Astrocyte (in vitro differentiated cells and primary cell): ENCODE measurements around the gene WSCD1. TPM values are rescaled to one million over a fixed set of nuclear protein-coding genes. Genes with fewer than 3 reads are reported as not detected.

Source experiments
- DNase-seq: peaks from one replicate; pipeline ENCODE4 v3.0.0-alpha.2; 2010; ENCODE audit warnings: low read depth
- FAIRE-seq: peaks from 2 replicates; lab custom pipeline; 2011; peaks lifted over from hg19 to GRCh38; lab: Jason Lieb, UNC
- H2AFZ ChIP-seq: 2 replicates; pipeline ENCODE4 v1.6.0; 2012; ENCODE audit warnings: low read depth, low read length, inconsistent platforms
- H3K27ac ChIP-seq: 2 replicates; pipeline ENCODE4 v1.5.1; 2011; ENCODE audit warnings: low read depth, low read length, inconsistent platforms
- H3K27me3 ChIP-seq: 2 replicates; pipeline ENCODE4 v1.6.0; 2011; ENCODE audit warnings: low read length, inconsistent platforms; ENCODE audit not compliant: insufficient read depth
- H3K36me3 ChIP-seq: 2 replicates; pipeline ENCODE4 v1.5.1; 2011; ENCODE audit warnings: low read length, inconsistent platforms; ENCODE audit not compliant: insufficient read depth
- H3K4me1 ChIP-seq: 2 replicates; pipeline ENCODE4 v1.5.1; 2011; ENCODE audit warnings: low read length, inconsistent platforms; ENCODE audit not compliant: insufficient read depth
- H3K4me2 ChIP-seq: 2 replicates; pipeline ENCODE4 v1.6.0; 2012; ENCODE audit warnings: low read length, inconsistent platforms
- H3K4me3 ChIP-seq: 2 replicates; pipeline ENCODE4 v1.5.1; 2011; ENCODE audit warnings: low read depth, mild to moderate bottlenecking, low read length, inconsistent platforms; ENCODE audit not compliant: insufficient read depth
- H3K79me2 ChIP-seq: 2 replicates; pipeline ENCODE4 v1.6.0; 2012; ENCODE audit warnings: mild to moderate bottlenecking, low read length, inconsistent platforms; ENCODE audit not compliant: insufficient read depth
- H3K9ac ChIP-seq: 2 replicates; pipeline ENCODE4 v1.6.0; 2012; ENCODE audit warnings: mild to moderate bottlenecking, low read length, inconsistent platforms
- H3K9me3 ChIP-seq: 2 replicates; pipeline ENCODE4 v1.5.1; 2012; ENCODE audit warnings: low read depth, mild to moderate bottlenecking, low read length, inconsistent platforms; ENCODE audit not compliant: insufficient read depth
- H4K20me1 ChIP-seq: 2 replicates; pipeline ENCODE4 v1.6.0; 2012; ENCODE audit warnings: low read length, inconsistent platforms; ENCODE audit not compliant: insufficient read depth
- H3K27ac Mint-ChIP-seq: one replicate; pipeline ENCODE4 v1.8.0; 2021; ENCODE audit warnings: mild to moderate bottlenecking, mixed read lengths; ENCODE audit not compliant: unreplicated experiment
- H3K27me3 Mint-ChIP-seq: one replicate; pipeline ENCODE4 v1.8.0; 2021; ENCODE audit warnings: low read depth, mixed read lengths; ENCODE audit not compliant: unreplicated experiment
- H3K36me3 Mint-ChIP-seq: one replicate; pipeline ENCODE4 v1.8.0; 2021; ENCODE audit warnings: low read depth, mixed read lengths; ENCODE audit not compliant: unreplicated experiment
- H3K4me1 Mint-ChIP-seq: one replicate; pipeline ENCODE4 v1.8.0; 2021; ENCODE audit warnings: low read depth, mixed read lengths; ENCODE audit not compliant: unreplicated experiment
- H3K4me3 Mint-ChIP-seq: one replicate; pipeline ENCODE4 v1.8.0; 2021; ENCODE audit warnings: mild to moderate bottlenecking, moderate library complexity, mixed read lengths; ENCODE audit not compliant: unreplicated experiment
- H3K9me3 Mint-ChIP-seq: one replicate; pipeline ENCODE4 v1.8.0; 2021; ENCODE audit warnings: mild to moderate bottlenecking, mixed read lengths; ENCODE audit not compliant: unreplicated experiment
- CTCF ChIP-seq: IDR thresholded peaks from 2 replicates; pipeline ENCODE4 v1.5.1; 2011; ENCODE audit warnings: low read depth, mild to moderate bottlenecking, inconsistent platforms, low read length, moderate library complexity; ENCODE audit not compliant: insufficient read depth
- EZH2 ChIP-seq: IDR thresholded peaks from 2 replicates; pipeline ENCODE4 v1.6.1; 2012; ENCODE audit warnings: mild to moderate bottlenecking, low read length, inconsistent platforms; ENCODE audit not compliant: insufficient read depth
- total RNA-seq: library from RNA; stranded (reverse); gene quantifications from 2 replicates; pipeline ENCODE4 v1.2.1, GENCODE V29; 2021

WSCD1 gene
- total RNA-seq, 1 donor from 2014 or later, result 3.9 TPM

GRCh38 chr17:6105649-6106007 lies 35.4 kb downstream of the WSCD1 start:
- DNase-seq (no peak), FAIRE-seq (no peak)
- H3K27ac ChIP-seq, result no peak overlapping the region
- H3K27ac Mint-ChIP-seq, result no peak overlapping the region
- no peak overlapping the region for H2AFZ ChIP-seq
- H3K27me3 ChIP-seq, result no peaks in the 10 kb centered on the region
- no peaks in the 10 kb centered on the region for H3K36me3 ChIP-seq
- no peaks in the 10 kb centered on the region for H3K9me3 ChIP-seq
- no peaks in the 10 kb centered on the region for H3K79me2 ChIP-seq
- H3K9ac ChIP-seq, result no peak overlapping the region
- TF ChIP-seq CTCF (no peak), EZH2 (no peak)
- H3K27me3 Mint-ChIP-seq, result peaks cover 25% of the 10 kb centered on the region
- no peak overlapping the region for H3K4me2 ChIP-seq
- H3K4me3 Mint-ChIP-seq, result no peak overlapping the region
- no peaks in the 10 kb centered on the region for H3K4me1 Mint-ChIP-seq
- no peak overlapping the region for H3K4me3 ChIP-seq
- peaks cover 8% of the 10 kb centered on the region for H3K36me3 Mint-ChIP-seq
- no peaks in the 10 kb centered on the region for H4K20me1 ChIP-seq
- peaks cover 6% of the 10 kb centered on the region for H3K9me3 Mint-ChIP-seq
- H3K4me1 ChIP-seq, result no peaks in the 10 kb centered on the region

GRCh38 chr17:6106212-6106611 lies 36.0 kb downstream of the WSCD1 start:
- DNase-seq, result no peak
- Histone ChIP-seq H3K27ac (no peak overlapping the region), H3K4me2 (no peak overlapping the region), H3K79me2 (no peaks in the 10 kb centered on the region), H3K36me3 (no peaks in the 10 kb centered on the region), H3K27me3 (no peaks in the 10 kb centered on the region), H3K4me3 (no peak overlapping the region), H3K4me1 (no peaks in the 10 kb centered on the region), H4K20me1 (no peaks in the 10 kb centered on the region), H2AFZ (no peak overlapping the region), H3K9me3 (no peaks in the 10 kb centered on the region), H3K9ac (no peak overlapping the region)
- no peak overlapping the region for H3K27ac Mint-ChIP-seq
- no peaks in the 10 kb centered on the region for H3K4me1 Mint-ChIP-seq
- H3K4me3 Mint-ChIP-seq, result no peak overlapping the region
- peaks cover 8% of the 10 kb centered on the region for H3K36me3 Mint-ChIP-seq
- FAIRE-seq, result no peak
- no peak for TF ChIP-seq CTCF
- TF ChIP-seq EZH2, result no peak
- H3K9me3 Mint-ChIP-seq, result peaks cover 6% of the 10 kb centered on the region
- H3K27me3 Mint-ChIP-seq, result peaks cover 21% of the 10 kb centered on the region

- Mint-ChIP-seq H3K9me3 (peaks cover 6% of the 10 kb centered on the region), H3K4me1 (no peaks in the 10 kb centered on the region), H3K27me3 (peaks cover 17% of the 10 kb centered on the region), H3K4me3 (no peak overlapping the region), H3K36me3 (peaks cover 8% of the 10 kb centered on the region), H3K27ac (no peak overlapping the region)
- Histone ChIP-seq H4K20me1 (no peaks in the 10 kb centered on the region), H3K79me2 (no peaks in the 10 kb centered on the region), H3K4me3 (no peak overlapping the region), H3K36me3 (no peaks in the 10 kb centered on the region), H3K27me3 (no peaks in the 10 kb centered on the region), H2AFZ (no peak overlapping the region), H3K4me2 (no peak overlapping the region), H3K9me3 (no peaks in the 10 kb centered on the region), H3K27ac (no peak overlapping the region), H3K4me1 (no peaks in the 10 kb centered on the region), H3K9ac (no peak overlapping the region)
- DNase-seq, result no peak
- FAIRE-seq, result no peak
- TF ChIP-seq CTCF, result no peak
- no peak for TF ChIP-seq EZH2
Measured at GRCh38 chr17:6107791-6108190, 37.6 kb downstream of the WSCD1 start.
